Heart left ventricle (tissue), 13 donors: Measurements from ENCODE around the gene SLC8A3.

Source experiments
- CTCF ChIP-seq, 12 donors: fragments of 200-600 bp; sonication (generic) in 4 of 12; IDR thresholded peaks; one replicate each; pipeline versions ENCODE4 v1.5.0 to v1.8.0; 2018 to 2022; ENCODE audit warnings: antibody characterized with exemption in 12 of 12, mild to moderate bottlenecking in 5 of 12
- POLR2A ChIP-seq, 2 donors: fragments of 450-650 bp; IDR thresholded peaks; one replicate each; pipeline ENCODE4 v1.6.1; 2017; ENCODE audit warnings: antibody characterized with exemption in 2 of 2, mild to moderate bottlenecking in 2 of 2, moderate library complexity in 2 of 2
- donor health status: ischemic (EF 13 %, LVEDD 7.1; RV severe dilation, severe dysfunction).
- donor health status: DM: no; HTN: yes; CAD: no.
- donor health status: DM: no; HTN: no; CAD: no.
- donor health status: ischemic (EF 25% LVEDD 6.9; RV normal size, moderate dysfunction).
- donor health status: ischemic (EF 25% LVEDD 5.7; RV mildly dilated, moderate dysfunction).
- donor health status: ischemic (EF 35%, LVEDD 5.7; RV mildly dilated, moderate dysfunction).
- donor health status: nonischemic (EF 11% LVEDD 7.7; RV severe dilation, severe dysfunction).
- donor health status: DM: yes; HTN: yes; CAD: no.
- donor health status: PGD.
- donor health status: ischemic (EF 29% LVEDD 5.4; RV normal size, mild dysfunction).
- donor health status: nonischemic (EF 23%, LVEDD 6.1; RV moderate dilation, normal function).

GRCh38 chr14:70203686-70204085 lies 14.9 kb upstream of the SLC8A3 start:
- no peak for TF ChIP-seq CTCF (IDR thresholded peaks at IDR 0.05)
- TF ChIP-seq POLR2A (IDR thresholded peaks at IDR 0.05): no peak
